Keratinocyte (primary cell): Measurements from ENCODE around the gene CDCA3. TPM values are rescaled to one million over a fixed set of nuclear protein-coding genes. Genes with fewer than 3 reads are reported as not detected.
"Not testable (repeated sequence)": the region's sequence is repeated elsewhere in the genome, so short reads cannot be mapped to it uniquely, and the experiment has no call there.

Source experiments
- DNase-seq: peaks from one replicate; pipeline ENCODE4 v3.0.0-alpha.2; 2011; ENCODE audit warnings: low read depth, missing footprints, low spot score
- FAIRE-seq: peaks from 2 replicates; lab custom pipeline; 2011; peaks lifted over from hg19 to GRCh38; lab: Jason Lieb, UNC
- H2AFZ ChIP-seq: 2 replicates; pipeline ENCODE4 v1.6.0; 2012; ENCODE audit warnings: low read length, control low read depth, inconsistent platforms; ENCODE audit not compliant: control insufficient read depth
- H3K27ac ChIP-seq: 2 replicates; pipeline ENCODE4 v1.5.1; 2011; ENCODE audit warnings: low read length; ENCODE audit not compliant: control insufficient read depth, insufficient read depth
- H3K27me3 ChIP-seq: 3 replicates; pipeline ENCODE4 v1.6.0; 2011; ENCODE audit warnings: low read length; ENCODE audit not compliant: control insufficient read depth, insufficient read depth; ENCODE audit errors: extremely low read depth
- H3K36me3 ChIP-seq, 2 experiments: 2 replicates in 1 of 2; 3 replicates in 1 of 2; pipeline ENCODE4 v1.5.1; 2011; ENCODE audit warnings: low read length in 2 of 2, mild to moderate bottlenecking in 1 of 2; ENCODE audit not compliant: control insufficient read depth in 2 of 2, insufficient read depth in 2 of 2; ENCODE audit errors: extremely low read depth in 1 of 2
- H3K4me1 ChIP-seq: 3 replicates; pipeline ENCODE4 v1.5.1; 2011; ENCODE audit warnings: low read length; ENCODE audit not compliant: control insufficient read depth, insufficient read depth; ENCODE audit errors: extremely low read depth
- H3K4me2 ChIP-seq: 3 replicates; pipeline ENCODE4 v1.6.0; 2011; ENCODE audit warnings: low read depth, low read length; ENCODE audit not compliant: control insufficient read depth, insufficient read depth; ENCODE audit errors: extremely low read depth
- H3K4me3 ChIP-seq, 3 experiments: fragments of 200-600 bp in 1 of 3; sonication (generic) in 1 of 3; 2 replicates in 2 of 3; 3 replicates in 1 of 3; pipeline ENCODE4 v1.5.1; 2011 to 2016; ENCODE audit warnings: low read length in 3 of 3, mild to moderate bottlenecking in 3 of 3, control low read depth in 2 of 3, inconsistent platforms in 1 of 3, low read depth in 1 of 3, mixed read lengths in 1 of 3, mixed run types in 1 of 3, moderate library complexity in 1 of 3; ENCODE audit not compliant: control insufficient read depth in 2 of 3, insufficient read depth in 2 of 3; ENCODE audit errors: extremely low read depth in 1 of 3
- H3K79me2 ChIP-seq: 2 replicates; pipeline ENCODE4 v1.6.0; 2012; ENCODE audit warnings: low read length; ENCODE audit not compliant: control insufficient read depth, insufficient read depth
- H3K9ac ChIP-seq: 3 replicates; pipeline ENCODE4 v1.6.0; 2011; ENCODE audit warnings: low read length; ENCODE audit not compliant: control insufficient read depth, insufficient read depth; ENCODE audit errors: extremely low read depth
- H3K9me1 ChIP-seq: 3 replicates; pipeline ENCODE4 v1.6.0; 2011; ENCODE audit warnings: low read length; ENCODE audit not compliant: control insufficient read depth, insufficient read depth; ENCODE audit errors: extremely low read depth
- H3K9me3 ChIP-seq: 2 replicates; pipeline ENCODE4 v1.5.1; 2012; ENCODE audit warnings: low read depth, low read length; ENCODE audit not compliant: control insufficient read depth
- H4K20me1 ChIP-seq: 3 replicates; pipeline ENCODE4 v1.6.0; 2011; ENCODE audit warnings: low read length; ENCODE audit not compliant: control insufficient read depth, insufficient read depth; ENCODE audit errors: extremely low read depth
- CTCF ChIP-seq, 3 experiments: IDR thresholded peaks in 1 of 3; conservative IDR thresholded peaks in 1 of 3; optimal IDR thresholded peaks in 1 of 3; 2 replicates in 2 of 3; 3 replicates in 1 of 3; pipeline versions ENCODE3 to v1.5.1; 2011; ENCODE audit warnings: low read length in 3 of 3, mild to moderate bottlenecking in 3 of 3, moderate library complexity in 2 of 3, control low read depth in 1 of 3, inconsistent platforms in 1 of 3; ENCODE audit not compliant: insufficient read depth in 2 of 3; ENCODE audit errors: extremely low read depth in 1 of 3
- EZH2 ChIP-seq: IDR thresholded peaks from one replicate; pipeline ENCODE4 v1.6.1; 2012; ENCODE audit warnings: inconsistent platforms, mild to moderate bottlenecking, low read length, moderate library complexity
- dilution Hi-C: fragments of 300-500 bp; cut with MboI; formaldehyde crosslinking; loops from one replicate; pipeline ENCODE4 v1.7.0; 2020; ENCODE audit warnings: low sequenced_read_pairs; ENCODE audit not compliant: extremely low pct_ligation_motif_present
- polyA plus RNA-seq, 5 experiments: library from polyadenylated mRNA; depleted of rRNA in 3 of 5; stranded (reverse) in 3 of 5; stranded (forward) in 1 of 5; unstranded in 1 of 5; fragments of >200 nt; gene quantifications; 1 replicate in 1 of 5; 2 replicates in 3 of 5; 3 replicates in 1 of 5; pipeline versions ENCODE4 v1.2.1 to v1.2.3, GENCODE V29; 2011 to 2012; ENCODE audit warnings: missing spikeins in 2 of 5, low read depth in 1 of 5, low replicate concordance in 1 of 5

The CDCA3 gene
- polyA plus RNA-seq, 1 donor (not counting 4 experiments of a cell fraction or from before 2014, with no cell fraction given) = 15.0 TPM

DNA sequence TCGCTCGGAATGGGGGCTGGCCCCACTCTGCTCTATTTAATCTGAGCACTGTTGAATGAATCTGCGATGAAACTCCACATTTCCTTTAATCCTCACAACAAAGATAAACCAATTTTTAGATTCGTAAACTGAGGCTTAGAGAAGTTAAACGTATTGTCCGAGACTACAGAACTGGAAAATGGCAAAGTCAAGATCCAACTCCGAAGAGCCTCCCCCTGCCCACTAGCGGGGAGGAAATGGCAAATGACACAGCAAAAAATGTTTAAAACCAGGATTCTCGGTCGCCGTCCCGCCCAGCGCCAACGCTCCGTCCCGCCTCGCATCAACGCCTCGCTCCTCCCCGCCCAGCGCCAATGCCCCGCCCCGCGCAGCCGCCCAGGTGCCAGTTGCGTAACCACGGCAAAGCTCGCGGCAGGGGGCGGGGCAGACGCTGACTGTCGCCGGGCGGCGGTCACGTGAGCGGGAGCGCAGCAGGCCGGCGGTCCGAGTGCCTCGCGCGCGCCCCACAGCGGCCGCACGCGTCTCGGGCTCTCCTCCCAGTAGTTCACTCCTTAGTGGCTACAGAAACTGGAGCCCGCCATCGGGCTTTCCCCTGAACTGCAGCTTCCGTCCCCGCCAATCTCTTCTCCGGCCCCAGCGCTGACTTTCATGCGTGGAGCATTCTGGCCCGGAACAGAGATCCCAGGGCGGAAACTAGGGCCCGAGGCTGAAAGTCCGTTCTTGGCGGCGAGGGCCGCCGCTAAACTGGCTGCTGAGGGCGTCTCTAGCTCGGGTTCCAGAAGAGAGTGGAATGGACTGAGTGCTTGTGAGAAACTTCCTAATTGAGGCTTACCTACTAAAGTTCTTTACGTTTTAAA, 39.9 kb upstream of the CDCA3 start:
- Histone ChIP-seq H3K4me2 (peak overlapping the region; percentile 99), H3K4me1 (peaks cover 10% of the 10 kb centered on the region), H4K20me1 (no peaks in the 10 kb centered on the region), H3K79me2 (no peaks in the 10 kb centered on the region), H3K9me1 (no peaks in the 10 kb centered on the region), H3K36me3 (no peaks in the 10 kb centered on the region), H3K27ac (peak overlapping the region; percentile 85), H3K27me3 (no peaks in the 10 kb centered on the region), H3K9ac (peak overlapping the region; percentile 89), H3K4me3 (peak overlapping the region; percentile 40 to 81 (median 79)), H2AFZ (peak overlapping the region; percentile 95), H3K9me3 (no peaks in the 10 kb centered on the region)
- TF ChIP-seq EZH2 (no peak), CTCF (optimal IDR thresholded peaks at IDR 0.05 in 1 of 3, IDR thresholded peaks at IDR 0.05 in 1 of 3, conservative IDR thresholded peaks at IDR 0.05 in 1 of 3; ENCODE audit: extremely low read depth in 1 of 3, insufficient read depth in 2 of 3, low read length in 3 of 3) (peak; percentile 67 to 79 (median 70))
- DNase-seq (no peak), FAIRE-seq (peak; percentile 48)
- dilution Hi-C loops = no loop called here

DNA sequence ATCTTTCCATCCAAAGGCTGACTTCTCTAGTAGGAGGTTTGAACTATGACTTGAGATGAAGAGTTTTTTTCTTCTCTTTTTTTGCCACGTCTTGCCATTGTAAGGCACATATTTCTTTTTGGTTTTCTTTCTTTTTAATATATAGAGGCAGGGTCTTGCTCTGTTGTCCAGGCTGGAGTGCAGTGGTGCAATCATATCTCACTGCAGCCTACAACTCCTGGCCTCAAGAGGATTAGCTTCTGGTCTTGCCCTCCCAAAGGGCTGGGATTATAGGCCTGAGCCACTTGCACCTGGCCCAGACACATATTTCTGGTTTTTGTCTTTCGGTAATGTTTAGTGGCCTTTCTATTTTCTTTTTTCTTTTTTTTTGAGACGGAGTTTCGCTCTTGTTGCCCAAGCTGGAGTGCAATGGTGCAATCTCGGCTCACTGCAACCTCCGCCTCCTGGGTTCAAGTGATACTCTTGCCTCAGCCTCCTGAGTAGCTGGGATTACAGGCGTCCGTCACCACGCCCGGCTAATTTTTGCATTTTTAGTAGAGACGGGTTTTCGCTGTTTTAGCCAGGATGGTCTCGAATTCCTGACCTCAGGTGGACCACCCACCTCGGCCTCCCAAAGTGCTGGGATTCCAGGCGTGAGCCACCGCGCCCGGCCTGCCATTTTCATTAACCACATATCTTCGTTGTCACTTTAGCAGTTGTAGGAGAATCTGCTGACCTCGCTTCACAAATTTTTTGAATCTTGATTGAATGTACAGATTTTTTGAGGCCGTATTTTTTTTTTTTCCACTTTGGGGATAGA, 38.9 kb upstream of the CDCA3 start:
- dilution Hi-C loops, H3K9me3 ChIP-seq, H3K9ac ChIP-seq, H3K9me1 ChIP-seq, H3K4me3 ChIP-seq, FAIRE-seq, H2AFZ ChIP-seq, H4K20me1 ChIP-seq, DNase-seq, H3K4me2 ChIP-seq, H3K79me2 ChIP-seq, H3K36me3 ChIP-seq, H3K27me3 ChIP-seq: not testable (repeated sequence)
- peak overlapping the region; percentile 42 for H3K27ac ChIP-seq
- peaks cover 10% of the 10 kb centered on the region for H3K4me1 ChIP-seq

- H3K4me2 ChIP-seq, H3K9me1 ChIP-seq, FAIRE-seq, H2AFZ ChIP-seq, H3K9me3 ChIP-seq, H3K36me3 ChIP-seq, DNase-seq, H3K27me3 ChIP-seq, H3K9ac ChIP-seq, H3K79me2 ChIP-seq, H3K4me3 ChIP-seq, H3K27ac ChIP-seq, H4K20me1 ChIP-seq, dilution Hi-C loops: not testable (repeated sequence)
- peaks cover 10% of the 10 kb centered on the region for H3K4me1 ChIP-seq
Observed at GRCh38 chr12:6888794-6889193, 37.7 kb upstream of the CDCA3 start.
